Tibial artery (tissue), 4 donors: ENCODE measurements around the gene BRMS1L.
A peak's percentile ranks its signal among the peaks of the same experiment; 100 is the strongest.

Experiments used
- DNase-seq, 2 donors: peaks; one replicate each; pipeline ENCODE4 v3.0.0-alpha.2; 2019
- H3K27ac ChIP-seq, 2 donors: fragments of 200-600 bp; sonication (generic) in 1 of 2; 1 replicate in 1 of 2; 2 replicates in 1 of 2; pipeline ENCODE4 v1.5.1; 2018 to 2019; ENCODE audit warnings: mild to moderate bottlenecking in 1 of 2
- H3K27me3 ChIP-seq, 2 donors: fragments of 200-600 bp; sonication (generic) in 1 of 2; one replicate each; pipeline versions ENCODE4 v1.5.1 to v1.6.0; 2016 to 2019
- H3K36me3 ChIP-seq, 3 donors: fragments of 200-600 bp; sonication (generic) in 2 of 3; one replicate each; pipeline ENCODE4 v1.5.1; 2016 to 2019; ENCODE audit warnings: mild to moderate bottlenecking in 2 of 3
- H3K4me1 ChIP-seq, 4 donors: fragments of 200-600 bp; sonication (generic) in 2 of 4; 1 replicate in 3 of 4; 2 replicates in 1 of 4; pipeline ENCODE4 v1.5.1; 2016 to 2019
- H3K4me3 ChIP-seq, 2 donors: fragments of 200-600 bp; sonication (generic) in 1 of 2; 1 replicate in 1 of 2; 2 replicates in 1 of 2; pipeline ENCODE4 v1.5.1; 2018 to 2019; ENCODE audit warnings: mild to moderate bottlenecking in 2 of 2
- H3K9me3 ChIP-seq, 3 donors: fragments of 200-600 bp; sonication (generic) in 1 of 3; one replicate each; pipeline ENCODE4 v1.5.1; 2016 to 2019
- CTCF ChIP-seq, 2 experiments: fragments of 200-600 bp in 1 of 2; fragments of 450-650 bp in 1 of 2; IDR thresholded peaks; one replicate each; pipeline ENCODE4 v1.5.1; 2017 to 2019; ENCODE audit warnings: antibody characterized with exemption in 2 of 2, mild to moderate bottlenecking in 1 of 2, moderate library complexity in 1 of 2
- intact Hi-C: fragments of 100-400 bp; cut with DNase I; formaldehyde crosslinking; loops from one replicate; pipeline ENCODE4 v1.15.0; 2023; ENCODE audit warnings: low total_unique reads

The BRMS1L gene

DNA sequence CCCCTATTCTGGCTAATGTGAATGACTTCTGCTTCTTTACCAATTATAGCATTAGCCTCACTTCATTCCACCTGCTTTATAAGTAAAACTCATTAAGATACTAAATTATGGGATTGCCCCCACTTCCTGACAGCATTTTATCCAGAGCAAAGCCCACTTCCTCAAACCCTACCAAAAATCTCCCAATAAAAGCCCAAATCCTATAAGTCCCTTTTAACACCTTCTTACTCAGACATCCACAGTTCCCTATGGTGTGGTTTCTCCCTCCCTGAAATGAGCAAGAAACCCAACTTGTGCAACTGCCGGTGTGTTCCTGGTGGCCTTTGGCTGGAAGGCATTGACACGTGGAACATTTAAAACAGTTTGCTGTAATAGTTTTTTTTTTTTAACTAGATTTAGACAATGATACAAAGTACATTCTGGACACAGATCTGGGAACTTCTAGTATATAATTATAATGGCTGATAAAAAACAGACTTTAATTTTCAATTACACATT, 53.1 kb downstream of the BRMS1L start:
- no peak overlapping the region for H3K4me3 ChIP-seq
- H3K4me1 ChIP-seq: peaks cover 0 to 16% (median 13%) of the 10 kb centered on the region in 4 donors
- intact Hi-C loops: no loop called here
- TF ChIP-seq CTCF (IDR thresholded peaks at IDR 0.05): no peak
- no peak for DNase-seq
- H3K9me3 ChIP-seq: no peaks in the 10 kb centered on the region
- no peaks in the 10 kb centered on the region for H3K27me3 ChIP-seq
- H3K27ac ChIP-seq: peak overlapping the region; percentile 1 to 5
- H3K36me3 ChIP-seq: no peaks in the 10 kb centered on the region

- H3K4me1 ChIP-seq: peaks cover 0 to 16% (median 13%) of the 10 kb centered on the region in 4 donors
- H3K36me3 ChIP-seq: no peaks in the 10 kb centered on the region
- intact Hi-C loops: no loop called here
- no peak overlapping the region for H3K4me3 ChIP-seq
- peak; percentile 20 to 39 for TF ChIP-seq CTCF (IDR thresholded peaks at IDR 0.05)
- H3K27ac ChIP-seq: peak overlapping the region in 1 of 2 donors; percentile 1
- H3K9me3 ChIP-seq: no peaks in the 10 kb centered on the region
- DNase-seq: no peak
- H3K27me3 ChIP-seq: no peaks in the 10 kb centered on the region
These were observed 53.6 kb downstream of the BRMS1L start for GRCh38 chr14:35879654-35880249.

DNA sequence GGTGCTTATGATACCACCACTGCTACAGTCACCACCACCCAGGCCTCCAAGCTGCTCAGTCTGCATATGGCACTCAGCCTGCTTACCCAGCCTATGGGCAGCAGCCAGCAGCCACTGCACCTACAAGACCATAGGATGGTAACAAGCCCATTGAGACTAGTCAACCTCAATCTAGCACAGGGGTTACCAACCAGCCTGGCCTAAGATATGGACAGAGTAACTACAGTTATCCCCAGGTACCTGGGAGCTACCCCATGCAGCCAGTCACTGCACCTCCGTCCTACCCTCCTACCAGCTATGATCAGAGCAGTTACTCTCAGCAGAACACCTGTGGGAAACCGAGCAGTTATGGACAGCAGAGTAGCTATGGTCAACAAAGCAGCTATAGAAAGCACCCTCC, 55.1 kb downstream of the BRMS1L start:
- no peak overlapping the region for H3K27ac ChIP-seq
- intact Hi-C loops: no loop called here
- H3K27me3 ChIP-seq: no peaks in the 10 kb centered on the region
- no peaks in the 10 kb centered on the region for H3K36me3 ChIP-seq
- no peak overlapping the region for H3K4me3 ChIP-seq
- no peak for TF ChIP-seq CTCF (IDR thresholded peaks at IDR 0.05)
- H3K9me3 ChIP-seq: no peaks in the 10 kb centered on the region
- peaks cover 0 to 16% (median 13%) of the 10 kb centered on the region in 4 donors for H3K4me1 ChIP-seq
- DNase-seq: no peak

DNA sequence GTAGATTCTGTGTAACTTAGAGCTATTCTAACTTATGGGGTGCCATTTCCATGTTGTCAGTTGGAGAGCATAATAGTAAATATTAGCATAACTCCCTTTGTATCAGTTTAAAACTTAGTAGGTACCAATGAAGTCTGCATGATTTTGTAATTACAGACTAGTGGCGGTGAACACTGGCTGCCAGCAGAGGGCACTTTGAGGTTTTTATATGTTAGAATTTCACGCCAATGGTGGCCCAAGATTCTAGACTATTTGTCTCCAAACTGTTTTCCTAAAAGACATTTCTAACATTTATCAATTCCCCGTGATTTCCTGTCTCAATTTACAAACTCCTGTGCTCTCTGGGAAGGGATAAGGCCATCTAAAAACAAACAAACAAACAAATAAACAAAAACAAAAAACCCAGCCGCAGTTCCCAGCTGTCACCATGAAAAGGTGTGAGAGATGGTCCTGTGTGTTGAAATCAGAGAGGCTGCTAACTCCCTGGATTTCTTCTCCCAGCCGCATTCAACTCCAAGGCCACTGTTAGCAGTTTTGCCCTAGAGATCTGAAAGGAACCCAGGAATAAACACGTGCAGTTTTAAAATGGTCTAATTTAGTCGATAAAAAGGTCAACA, 57.6 kb downstream of the BRMS1L start:
- no peaks in the 10 kb centered on the region for H3K27me3 ChIP-seq
- TF ChIP-seq CTCF (IDR thresholded peaks at IDR 0.05): peak; percentile 42 to 46
- no peaks in the 10 kb centered on the region for H3K36me3 ChIP-seq
- peaks cover 0 to 8% (median 7%) of the 10 kb centered on the region in 4 donors for H3K4me1 ChIP-seq
- intact Hi-C loops: no loop called here
- no peaks in the 10 kb centered on the region for H3K9me3 ChIP-seq
- H3K4me3 ChIP-seq: no peak overlapping the region
- no peak overlapping the region for H3K27ac ChIP-seq
- no peak for DNase-seq

- H3K9me3 ChIP-seq: peaks cover 0 to 8% (median 0%) of the 10 kb centered on the region in 3 donors
- intact Hi-C loops: no loop called here
These were observed 64.2 kb downstream of the BRMS1L start for GRCh38 chr14:35890308-35890707.

More at GRCh38 chr14:35890308-35890707, 64.2 kb downstream of the BRMS1L start:
- Histone ChIP-seq H3K4me1 (no peaks in the 10 kb centered on the region), H3K36me3 (no peaks in the 10 kb centered on the region), H3K27ac (no peak overlapping the region), H3K4me3 (no peak overlapping the region), H3K27me3 (no peaks in the 10 kb centered on the region)
- TF ChIP-seq CTCF (IDR thresholded peaks at IDR 0.05): no peak
- DNase-seq: no peak
